ENCODE data around the gene SDHB. TPM values are rescaled to one million over a fixed set of nuclear protein-coding genes. Genes with fewer than 3 reads are reported as not detected.

SDHB gene
- total RNA-seq, 1 experiment from 2014 or later: 336 TPM

GRCh38 chr1:17039522-17039921 is 14.3 kb downstream of the SDHB start:
- Histone ChIP-seq H2AFZ (ENCODE audit: low read length) (no peak overlapping the region), H3K27me3 (ENCODE audit: low read length) (no peaks in the 10 kb centered on the region), H3K4me2 (ENCODE audit: low read length) (no peak overlapping the region), H3K9ac (ENCODE audit: low read length) (no peak overlapping the region), H3K27ac (ENCODE audit: low read length) (no peak overlapping the region), H3K4me1 (ENCODE audit: insufficient read depth, low read length) (no peaks in the 10 kb centered on the region), H3K9me2 (replicated peaks; ENCODE audit: low read length) (no peaks in the 10 kb centered on the region), H3K79me2 (ENCODE audit: low read length) (peaks cover 33% of the 10 kb centered on the region; the same call in 1 of the 2 replicates), H3K36me3 (ENCODE audit: low read depth, low read length) (peaks cover 46% of the 10 kb centered on the region), H3K4me3 (ENCODE audit: low read length) (no peak overlapping the region), H3K9me3 (ENCODE audit: low read length) (no peaks in the 10 kb centered on the region), H4K20me1 (ENCODE audit: low read length) (no peaks in the 10 kb centered on the region), H3F3A (ENCODE audit: low read length, unreplicated experiment) (no peaks in the 10 kb centered on the region)
- ChIA-PET CTCF (no interaction called here), POLR2A (ENCODE audit: unreplicated experiment) (no interaction called here)
- no peak for ATAC-seq
- no peak for DNase-seq
- TF ChIP-seq EZH2 (IDR thresholded peaks at IDR 0.05; ENCODE audit: low read length, unreplicated experiment) (no peak), CTCF (conservative IDR thresholded peaks at IDR 0.05; ENCODE audit: low read depth, low read length) (no peak), EZH2phosphoT487 (IDR thresholded peaks at IDR 0.05; ENCODE audit: borderline replicate concordance, low read length) (no peak)
- no TSS peak for BruUV-seq (replicated peaks)
- intact Hi-C loops (cut with micrococcal nuclease): no loop called here

DNA sequence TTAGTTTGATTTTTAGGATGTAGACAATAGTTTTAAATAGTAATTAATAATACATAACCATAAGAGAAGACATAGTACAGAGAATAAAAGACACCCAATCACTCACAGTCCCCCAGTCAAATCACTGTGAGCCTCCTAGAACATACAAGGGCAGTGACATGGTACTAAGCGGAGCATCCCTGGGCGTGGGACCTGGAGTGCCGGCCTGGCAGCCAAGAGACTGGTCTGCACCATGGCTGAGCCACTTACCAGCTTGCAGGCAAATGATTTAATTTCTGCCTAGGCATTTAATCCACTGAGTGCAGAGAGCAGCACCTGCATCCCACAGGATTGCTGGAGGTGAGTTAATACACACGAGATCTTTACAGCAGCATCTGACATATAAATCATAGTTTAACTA is 20.4 kb downstream of the SDHB start:
- intact Hi-C loops (cut with micrococcal nuclease): no loop called here
- Histone ChIP-seq H2AFZ (ENCODE audit: low read length) (no peak overlapping the region), H3K4me2 (ENCODE audit: low read length) (no peak overlapping the region), H4K20me1 (ENCODE audit: low read length) (no peaks in the 10 kb centered on the region), H3K27ac (ENCODE audit: low read length) (no peak overlapping the region), H3F3A (ENCODE audit: low read length, unreplicated experiment) (no peaks in the 10 kb centered on the region), H3K9ac (ENCODE audit: low read length) (no peak overlapping the region), H3K79me2 (ENCODE audit: low read length) (peaks cover 21% of the 10 kb centered on the region; the same call in 1 of the 2 replicates), H3K36me3 (ENCODE audit: low read depth, low read length) (peaks cover 23% of the 10 kb centered on the region), H3K4me1 (ENCODE audit: insufficient read depth, low read length) (no peaks in the 10 kb centered on the region), H3K4me3 (ENCODE audit: low read length) (no peak overlapping the region), H3K9me2 (replicated peaks; ENCODE audit: low read length) (no peaks in the 10 kb centered on the region), H3K27me3 (ENCODE audit: low read length) (no peaks in the 10 kb centered on the region), H3K9me3 (ENCODE audit: low read length) (no peaks in the 10 kb centered on the region)
- BruUV-seq (replicated peaks): no TSS peak
- ChIA-PET POLR2A (ENCODE audit: unreplicated experiment) (no interaction called here), CTCF (no interaction called here)
- ATAC-seq: no peak
- DNase-seq: no peak
- TF ChIP-seq EZH2 (IDR thresholded peaks at IDR 0.05; ENCODE audit: low read length, unreplicated experiment) (no peak), CTCF (conservative IDR thresholded peaks at IDR 0.05; ENCODE audit: low read depth, low read length) (no peak), EZH2phosphoT487 (IDR thresholded peaks at IDR 0.05; ENCODE audit: borderline replicate concordance, low read length) (no peak)

GRCh38 chr1:17032741-17033140 is 21.1 kb downstream of the SDHB start:
- Histone ChIP-seq H3K9me3 (ENCODE audit: low read length) (no peaks in the 10 kb centered on the region), H3F3A (ENCODE audit: low read length, unreplicated experiment) (no peaks in the 10 kb centered on the region), H4K20me1 (ENCODE audit: low read length) (no peaks in the 10 kb centered on the region), H3K9me2 (replicated peaks; ENCODE audit: low read length) (no peaks in the 10 kb centered on the region), H3K4me3 (ENCODE audit: low read length) (no peak overlapping the region), H3K36me3 (ENCODE audit: low read depth, low read length) (peaks cover 25% of the 10 kb centered on the region), H3K4me1 (ENCODE audit: insufficient read depth, low read length) (no peaks in the 10 kb centered on the region), H3K79me2 (ENCODE audit: low read length) (peaks cover 17% of the 10 kb centered on the region; the same call in 1 of the 2 replicates), H3K27ac (ENCODE audit: low read length) (no peak overlapping the region), H3K9ac (ENCODE audit: low read length) (no peak overlapping the region), H2AFZ (ENCODE audit: low read length) (no peak overlapping the region), H3K27me3 (ENCODE audit: low read length) (no peaks in the 10 kb centered on the region), H3K4me2 (ENCODE audit: low read length) (no peak overlapping the region)
- ATAC-seq (no peak), DNase-seq (no peak)
- TF ChIP-seq EZH2 (IDR thresholded peaks at IDR 0.05; ENCODE audit: low read length, unreplicated experiment): no peak
- no peak for TF ChIP-seq CTCF (conservative IDR thresholded peaks at IDR 0.05; ENCODE audit: low read depth, low read length)
- no peak for TF ChIP-seq EZH2phosphoT487 (IDR thresholded peaks at IDR 0.05; ENCODE audit: borderline replicate concordance, low read length)
- ChIA-PET CTCF (no interaction called here), POLR2A (ENCODE audit: unreplicated experiment) (no interaction called here)
- intact Hi-C loops (cut with micrococcal nuclease): no loop called here
- BruUV-seq (replicated peaks): no TSS peak
